Measurements from ENCODE around the gene GRIA3. TPM values are rescaled to one million over a fixed set of nuclear protein-coding genes. Genes with fewer than 3 reads are reported as not detected.
A peak's percentile ranks its signal among the peaks of the same experiment; 100 is the strongest.
"Not testable (repeated sequence)": the region's sequence is repeated elsewhere in the genome, so short reads cannot be mapped to it uniquely, and the experiment has no call there.

The GRIA3 gene
- total RNA-seq, 4 donors from 2014 or later, result 0.19 to 0.44 TPM; not detected in 2

GRCh38 chrX:123514279-123514640 lies 330.2 kb downstream of the GRIA3 start:
- intact Hi-C loops (cut with DNase I); H3K36me3 ChIP-seq; H3K27me3 ChIP-seq; H3K4me1 ChIP-seq; H3K27ac ChIP-seq; DNase-seq; H3K9me3 ChIP-seq: not testable (repeated sequence)
- WGBS, 2 donors, result 66 to 72% methylated on average over 16 to 25 of the region's 26 CpGs
- TF ChIP-seq, protein P1, sequence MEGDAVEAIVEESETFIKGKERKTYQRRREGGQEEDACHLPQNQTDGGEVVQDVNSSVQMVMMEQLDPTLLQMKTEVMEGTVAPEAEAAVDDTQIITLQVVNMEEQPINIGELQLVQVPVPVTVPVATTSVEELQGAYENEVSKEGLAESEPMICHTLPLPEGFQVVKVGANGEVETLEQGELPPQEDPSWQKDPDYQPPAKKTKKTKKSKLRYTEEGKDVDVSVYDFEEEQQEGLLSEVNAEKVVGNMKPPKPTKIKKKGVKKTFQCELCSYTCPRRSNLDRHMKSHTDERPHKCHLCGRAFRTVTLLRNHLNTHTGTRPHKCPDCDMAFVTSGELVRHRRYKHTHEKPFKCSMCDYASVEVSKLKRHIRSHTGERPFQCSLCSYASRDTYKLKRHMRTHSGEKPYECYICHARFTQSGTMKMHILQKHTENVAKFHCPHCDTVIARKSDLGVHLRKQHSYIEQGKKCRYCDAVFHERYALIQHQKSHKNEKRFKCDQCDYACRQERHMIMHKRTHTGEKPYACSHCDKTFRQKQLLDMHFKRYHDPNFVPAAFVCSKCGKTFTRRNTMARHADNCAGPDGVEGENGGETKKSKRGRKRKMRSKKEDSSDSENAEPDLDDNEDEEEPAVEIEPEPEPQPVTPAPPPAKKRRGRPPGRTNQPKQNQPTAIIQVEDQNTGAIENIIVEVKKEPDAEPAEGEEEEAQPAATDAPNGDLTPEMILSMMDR (IDR thresholded peaks at IDR 0.05), result peak in 1 of 6 experiments; percentile 7
- H3K4me3 ChIP-seq, result peak overlapping the region in 3 of 4 donors; percentile 1 to 24 (median 16)

GRCh38 chrX:123518791-123519190 lies 334.7 kb downstream of the GRIA3 start:
- no peaks in the 10 kb centered on the region for H3K36me3 ChIP-seq
- H3K4me3 ChIP-seq, result no peak overlapping the region
- intact Hi-C loops (cut with DNase I), result no loop called here
- no peak overlapping the region for H3K27ac ChIP-seq
- DNase-seq, result no peak
- no peaks in the 10 kb centered on the region for H3K9me3 ChIP-seq
- no peaks in the 10 kb centered on the region for H3K27me3 ChIP-seq
- no peak for TF ChIP-seq POLR2A (IDR thresholded peaks at IDR 0.05)
- TF ChIP-seq, protein P1 (IDR thresholded peaks at IDR 0.05), result no peak
- WGBS, 2 donors, result 44 to 69% methylated on average over 2 of the region's 2 CpGs
- no peaks in the 10 kb centered on the region for H3K4me1 ChIP-seq

GRCh38 chrX:123525123-123525725 lies 341.1 kb downstream of the GRIA3 start:
- no peak overlapping the region for H3K4me3 ChIP-seq
- 73 to 79% methylated on average over 2 of the region's 2 CpGs for WGBS, 2 donors
- intact Hi-C loops (cut with DNase I), result no loop called here
- no peak overlapping the region for H3K27ac ChIP-seq
- H3K9me3 ChIP-seq, result no peaks in the 10 kb centered on the region
- DNase-seq, result no peak
- TF ChIP-seq, protein P1 (IDR thresholded peaks at IDR 0.05), result no peak
- TF ChIP-seq POLR2A (IDR thresholded peaks at IDR 0.05), result no peak
- no peaks in the 10 kb centered on the region for H3K27me3 ChIP-seq
- H3K4me1 ChIP-seq, result no peaks in the 10 kb centered on the region
- H3K36me3 ChIP-seq, result no peaks in the 10 kb centered on the region

- H3K9me3 ChIP-seq; DNase-seq; H3K4me1 ChIP-seq; H3K27me3 ChIP-seq; intact Hi-C loops (cut with DNase I); H3K27ac ChIP-seq; H3K36me3 ChIP-seq; H3K4me3 ChIP-seq: not testable (repeated sequence)
- 85% methylated on average over 1 of the region's 1 CpG; no CpG with 5 or more reads in 1 of the 2 donors for WGBS, 2 donors
Measured at GRCh38 chrX:123530726-123531125, 346.6 kb downstream of the GRIA3 start.
